BE2C (cell line): Measurements from ENCODE around the gene PACRG.

ENCODE experiments used
- DNase-seq: peaks from one replicate; pipeline ENCODE4 v3.0.0-alpha.2; 2020
- H3K27me3 ChIP-seq: fragments of 250-450 bp; sonication (Bioruptor Pico); 2 replicates; pipeline ENCODE4 v1.5.1; 2020; ENCODE audit warnings: mild to moderate bottlenecking
- H3K36me3 ChIP-seq: fragments of 250-450 bp; sonication (Bioruptor Pico); 2 replicates; pipeline ENCODE4 v1.5.1; 2020; ENCODE audit warnings: mild to moderate bottlenecking
- H3K4me1 ChIP-seq: fragments of 250-450 bp; sonication (Bioruptor Pico); 2 replicates; pipeline ENCODE4 v1.5.1; 2020
- H3K4me3 ChIP-seq: 2 replicates; pipeline ENCODE4 v1.5.1; 2011; ENCODE audit warnings: low read depth, low read length
- H3K9me3 ChIP-seq: fragments of 250-450 bp; sonication (Bioruptor Pico); 2 replicates; pipeline ENCODE4 v1.5.1; 2020
- CTCF ChIP-seq: IDR thresholded peaks from 2 replicates; pipeline ENCODE4 v1.5.1; 2012; ENCODE audit warnings: mild to moderate bottlenecking, low read depth, low read length

Gene PACRG

GRCh38 chr6:163260111-163260895 lies 532.5 kb downstream of the PACRG start:
- DNase-seq, result peak; percentile 47

GRCh38 chr6:163260911-163261310 lies 533.1 kb downstream of the PACRG start:
- no peaks in the 10 kb centered on the region; the same call in 1 of the 2 replicates for H3K4me1 ChIP-seq
- H3K27me3 ChIP-seq, result no peaks in the 10 kb centered on the region
- no peaks in the 10 kb centered on the region for H3K36me3 ChIP-seq
- no peak for TF ChIP-seq CTCF
- DNase-seq, result no peak
- H3K9me3 ChIP-seq, result no peaks in the 10 kb centered on the region
- no peak overlapping the region for H3K4me3 ChIP-seq

More at GRCh38 chr6:163260111-163260895, 532.5 kb downstream of the PACRG start:
- no peaks in the 10 kb centered on the region for H3K36me3 ChIP-seq
- no peaks in the 10 kb centered on the region; the same call in 1 of the 2 replicates for H3K4me1 ChIP-seq
- TF ChIP-seq CTCF, result no peak
- peak overlapping the region; percentile 26 for H3K4me3 ChIP-seq
- H3K9me3 ChIP-seq, result no peaks in the 10 kb centered on the region
- H3K27me3 ChIP-seq, result no peaks in the 10 kb centered on the region

GRCh38 chr6:163261361-163261760 lies 533.6 kb downstream of the PACRG start:
- no peaks in the 10 kb centered on the region for H3K27me3 ChIP-seq
- TF ChIP-seq CTCF, result no peak
- DNase-seq, result no peak
- no peaks in the 10 kb centered on the region for H3K9me3 ChIP-seq
- H3K4me3 ChIP-seq, result no peak overlapping the region
- no peaks in the 10 kb centered on the region for H3K36me3 ChIP-seq
- H3K4me1 ChIP-seq, result no peaks in the 10 kb centered on the region; the same call in 1 of the 2 replicates

GRCh38 chr6:163262080-163262479 lies 534.3 kb downstream of the PACRG start:
- no peaks in the 10 kb centered on the region for H3K27me3 ChIP-seq
- no peaks in the 10 kb centered on the region; the same call in 1 of the 2 replicates for H3K4me1 ChIP-seq
- no peak for DNase-seq
- no peaks in the 10 kb centered on the region for H3K36me3 ChIP-seq
- no peak for TF ChIP-seq CTCF
- H3K4me3 ChIP-seq, result no peak overlapping the region
- no peaks in the 10 kb centered on the region for H3K9me3 ChIP-seq

DNA sequence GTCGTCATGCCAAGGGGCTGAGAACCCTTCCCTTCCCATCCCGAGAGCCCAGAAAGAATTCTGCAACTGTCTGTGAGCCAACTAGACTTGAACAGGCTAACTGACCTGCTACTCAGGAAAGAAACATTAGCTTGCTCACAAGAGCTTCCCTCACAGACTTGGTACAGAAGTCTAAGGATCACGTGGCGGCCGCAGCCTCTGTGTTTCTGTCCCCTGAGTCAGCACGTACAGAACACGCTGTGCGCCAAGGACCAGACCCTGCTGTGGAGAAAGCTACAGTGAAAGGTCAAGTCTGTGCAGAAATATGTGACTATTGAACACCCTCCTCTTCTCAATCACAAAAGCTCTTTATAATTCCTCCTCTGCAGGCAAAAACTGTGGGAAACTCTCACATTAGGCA lies 535.4 kb downstream of the PACRG start:
- Histone ChIP-seq H3K9me3 (no peaks in the 10 kb centered on the region), H3K36me3 (no peaks in the 10 kb centered on the region), H3K4me3 (no peak overlapping the region), H3K27me3 (no peaks in the 10 kb centered on the region), H3K4me1 (no peaks in the 10 kb centered on the region; the same call in 1 of the 2 replicates)
- no peak for TF ChIP-seq CTCF
- DNase-seq, result no peak

GRCh38 chr6:163263998-163264661 lies 536.4 kb downstream of the PACRG start:
- H3K36me3 ChIP-seq, result no peaks in the 10 kb centered on the region
- no peak overlapping the region for H3K4me3 ChIP-seq
- H3K4me1 ChIP-seq, result no peaks in the 10 kb centered on the region; the same call in 1 of the 2 replicates
- DNase-seq, result no peak
- no peak for TF ChIP-seq CTCF
- no peaks in the 10 kb centered on the region for H3K9me3 ChIP-seq
- H3K27me3 ChIP-seq, result no peaks in the 10 kb centered on the region
